Measurements from ENCODE around the gene RAB27B.
"Not testable (repeated sequence)": the region's sequence is repeated elsewhere in the genome, so short reads cannot be mapped to it uniquely, and the experiment has no call there.

The RAB27B gene

DNA sequence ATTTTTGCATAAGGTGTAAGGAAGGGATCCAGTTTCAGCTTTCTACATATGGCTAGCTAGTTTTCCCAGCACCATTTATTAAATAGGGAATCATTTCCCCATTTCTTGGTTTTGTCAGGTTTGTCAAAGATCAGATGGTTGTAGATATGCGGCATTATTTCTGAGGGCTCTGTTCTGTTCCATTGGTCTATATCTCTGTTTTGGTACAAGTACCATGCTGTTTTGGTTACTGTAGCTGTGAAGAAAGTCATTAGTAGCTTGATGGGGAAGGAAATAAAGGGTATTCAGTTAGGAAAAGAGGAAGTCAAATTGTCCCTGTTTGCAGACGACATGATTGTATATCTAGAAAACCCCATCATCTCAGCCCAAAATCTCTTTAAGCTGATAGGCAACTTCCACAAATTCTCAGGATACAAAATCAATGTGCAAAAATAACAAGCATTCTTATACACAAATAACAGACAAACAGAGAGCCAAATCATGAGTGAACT is 7.4 kb upstream of the RAB27B start:
- DNase-seq (ENCODE audit: low spot score), result not testable (repeated sequence)

DNA sequence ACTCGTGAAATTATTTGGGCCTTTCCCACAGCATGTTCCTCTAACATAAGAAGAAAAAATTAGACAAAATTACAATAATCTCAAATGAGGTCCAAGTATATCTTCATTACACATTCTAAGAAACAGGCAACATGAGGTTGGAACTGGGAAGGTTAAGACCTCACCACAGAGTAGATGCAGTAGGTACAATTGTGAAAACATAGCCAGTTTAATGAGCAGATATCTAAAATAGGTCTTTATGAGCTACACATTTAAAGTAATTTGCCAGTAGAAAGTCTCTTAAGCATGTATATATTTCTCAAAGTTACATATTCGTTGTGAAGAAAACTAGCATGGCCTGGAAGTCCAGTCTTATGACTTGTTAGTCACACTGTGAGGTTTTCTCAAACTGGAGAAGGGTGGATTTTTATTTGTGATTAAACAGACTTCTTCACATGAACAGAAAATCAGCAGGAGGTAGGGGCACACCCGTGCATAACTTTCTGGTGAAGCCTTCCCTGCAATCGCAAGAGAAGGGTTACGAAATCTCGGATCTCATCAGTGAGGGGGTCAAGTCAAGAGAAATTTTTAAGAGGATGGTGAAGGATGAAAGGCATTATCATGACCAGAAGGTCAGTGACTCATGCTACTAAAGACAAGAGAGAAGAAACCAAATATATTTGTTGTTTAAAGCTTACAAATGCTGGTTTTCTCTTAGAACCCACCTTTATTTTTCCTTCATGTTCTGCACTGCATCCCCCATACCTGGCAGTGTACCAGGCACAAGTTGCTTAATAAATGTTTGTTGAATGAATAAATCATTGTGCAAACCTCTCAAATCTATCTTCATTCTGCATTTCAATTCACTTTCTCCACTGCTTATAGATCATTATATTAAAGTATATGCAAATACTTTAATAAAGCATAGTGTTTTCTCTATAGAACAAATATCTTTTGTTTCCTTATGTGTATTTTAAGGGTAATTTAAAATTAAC is 5.1 kb upstream of the RAB27B start:
- DNase-seq (ENCODE audit: low spot score), result peak; percentile 80

DNA sequence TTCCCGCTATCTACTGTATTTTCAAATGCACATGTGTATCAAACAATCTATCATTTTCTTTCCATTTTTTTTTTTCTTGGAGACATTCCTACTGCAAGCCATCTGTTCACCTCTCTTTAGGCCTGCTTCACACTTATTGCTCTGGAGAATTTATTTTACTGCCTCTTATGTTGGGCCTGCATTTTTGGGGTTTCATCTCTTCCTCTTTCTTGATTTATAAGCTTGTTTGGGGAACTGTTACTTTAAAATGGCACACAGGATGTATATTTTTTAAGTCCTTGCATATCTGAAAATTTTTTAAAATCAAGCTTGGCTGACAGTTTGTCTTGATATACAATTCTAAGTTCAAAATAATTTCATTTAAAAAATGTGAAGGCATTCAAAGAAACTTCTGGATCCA is 3.5 kb upstream of the RAB27B start:
- DNase-seq (ENCODE audit: low spot score), result no peak

DNA sequence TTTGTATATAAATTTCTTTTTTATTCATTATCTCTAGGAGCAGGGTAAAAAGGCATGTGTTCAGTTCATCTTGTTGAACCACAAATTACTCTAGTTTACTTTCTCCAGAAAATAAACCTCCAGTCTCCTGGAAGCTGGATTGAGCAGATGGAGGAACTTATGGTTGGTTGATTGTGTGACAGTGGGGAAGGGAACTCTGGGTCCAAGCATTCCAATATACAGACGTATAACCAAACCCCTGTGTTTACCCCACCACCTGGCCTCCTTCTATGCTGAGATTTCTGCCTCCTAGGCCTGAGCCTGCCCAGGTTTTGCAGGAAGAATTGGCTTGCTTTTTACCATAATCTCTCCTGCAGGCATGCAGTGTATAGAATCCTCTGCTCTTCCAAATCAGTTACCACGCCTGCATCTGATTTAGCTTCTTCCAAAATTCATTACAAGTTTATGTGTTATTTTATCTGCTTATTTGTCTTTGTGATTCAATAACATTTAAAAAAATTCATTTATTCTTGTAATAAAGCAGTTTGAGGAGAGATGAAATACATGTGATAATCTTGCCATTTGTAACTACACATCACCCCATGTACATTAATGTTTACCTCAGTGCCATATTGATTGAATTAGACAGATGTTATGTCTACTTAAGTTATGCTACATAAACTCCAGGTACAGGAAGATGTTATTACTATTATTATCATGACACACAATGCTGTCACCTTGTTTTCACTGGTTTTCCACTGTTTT is 2.5 kb upstream of the RAB27B start:
- DNase-seq (ENCODE audit: low spot score), result no peak

DNA sequence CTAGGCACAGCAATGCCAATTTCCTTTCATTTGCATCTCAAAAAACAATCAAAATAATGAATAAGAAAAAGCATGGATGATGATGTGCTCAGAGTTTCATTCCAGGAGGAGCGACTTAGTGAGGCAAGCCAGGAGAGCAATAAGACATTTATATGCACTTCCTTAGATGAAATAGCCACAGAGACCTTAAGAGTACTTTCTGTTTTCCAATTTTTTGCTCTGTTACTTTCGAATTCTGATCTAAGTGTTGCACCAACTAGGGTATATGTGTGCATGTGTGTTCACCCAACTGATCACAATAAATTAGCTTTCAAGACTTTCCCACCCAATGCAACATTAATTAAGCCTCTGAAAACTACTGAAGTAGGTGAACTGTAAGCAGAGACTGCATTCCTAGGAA is 709 bp downstream of the RAB27B start:
- DNase-seq (ENCODE audit: low spot score), result no peak

DNA sequence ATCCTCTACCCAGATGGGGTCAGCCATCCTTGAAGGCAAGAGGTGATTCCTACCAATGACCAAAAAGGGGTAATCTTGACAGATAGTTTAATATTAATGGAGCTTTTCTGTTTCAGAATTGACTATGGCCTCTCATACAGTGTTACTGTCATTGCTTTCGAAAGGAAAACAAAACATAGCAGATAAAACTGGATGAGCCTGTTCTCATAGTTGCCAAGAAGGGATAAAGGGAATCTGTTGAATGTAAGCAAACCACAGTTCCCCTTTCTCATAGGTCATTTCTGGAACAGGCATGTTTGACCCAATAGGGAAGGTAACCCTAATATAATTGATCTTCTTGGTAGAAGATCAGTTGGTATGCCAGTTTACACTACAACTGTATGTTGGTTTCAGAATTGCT is 1.6 kb downstream of the RAB27B start:
- no peak for DNase-seq (ENCODE audit: low spot score)

DNA sequence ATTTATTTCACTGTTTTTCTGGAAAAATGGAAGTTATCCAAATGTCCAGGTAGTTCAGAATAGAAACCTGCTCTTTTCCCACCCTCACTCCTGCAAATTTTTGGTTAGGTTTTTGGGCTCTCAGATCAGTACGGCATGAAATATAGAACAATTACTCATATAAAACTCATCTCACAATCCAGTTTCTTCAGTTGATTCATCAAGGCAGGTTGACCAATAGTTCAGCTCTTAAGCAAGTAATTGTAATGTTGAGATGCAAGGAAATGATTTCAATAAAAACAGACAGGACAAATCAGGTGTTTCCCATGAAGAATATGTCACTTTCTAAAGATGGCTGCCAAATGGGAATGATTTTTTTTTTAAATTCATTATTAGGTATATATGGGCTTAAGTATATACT is 2.0 kb downstream of the RAB27B start:
- no peak for DNase-seq (ENCODE audit: low spot score)

DNA sequence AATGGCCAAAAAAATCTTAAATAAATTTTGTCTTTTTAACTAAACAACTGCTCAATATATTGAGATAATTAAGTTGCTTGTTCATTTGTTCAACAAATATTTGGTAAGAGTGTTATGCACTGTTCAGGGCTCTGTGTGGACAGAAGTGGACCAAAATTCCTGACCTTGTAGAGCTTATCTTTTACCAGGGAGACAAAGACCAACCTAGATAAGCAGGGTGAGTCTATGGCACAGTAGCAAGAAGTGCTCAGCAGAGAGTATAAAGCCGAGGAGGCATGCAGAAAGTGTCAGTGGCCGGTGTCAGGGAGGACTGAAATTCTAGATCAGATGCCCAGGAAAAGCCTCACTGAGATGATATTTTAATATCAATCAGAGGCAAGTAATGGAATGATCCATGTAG is 2.6 kb downstream of the RAB27B start:
- DNase-seq (ENCODE audit: low spot score), result no peak

DNA sequence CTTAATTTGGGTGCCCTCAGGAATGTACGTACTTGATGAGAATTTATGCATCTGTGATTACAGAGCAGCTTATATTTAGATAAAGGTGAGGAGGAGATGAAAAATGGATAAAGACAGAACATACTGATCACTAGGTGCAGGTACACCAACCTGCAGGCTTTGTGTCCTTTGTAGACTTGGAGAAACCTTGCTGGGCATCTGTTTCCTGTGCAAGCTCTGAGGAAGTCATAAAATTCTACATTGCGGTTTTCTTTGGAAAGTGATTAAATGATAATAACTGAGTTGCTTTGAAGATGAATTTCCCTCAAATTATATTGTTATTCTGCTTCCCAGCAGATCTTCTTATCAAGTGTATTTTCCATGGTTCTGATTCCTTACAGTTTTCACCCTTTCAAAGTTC is 7.7 kb downstream of the RAB27B start:
- DNase-seq (ENCODE audit: low spot score), result no peak

DNA sequence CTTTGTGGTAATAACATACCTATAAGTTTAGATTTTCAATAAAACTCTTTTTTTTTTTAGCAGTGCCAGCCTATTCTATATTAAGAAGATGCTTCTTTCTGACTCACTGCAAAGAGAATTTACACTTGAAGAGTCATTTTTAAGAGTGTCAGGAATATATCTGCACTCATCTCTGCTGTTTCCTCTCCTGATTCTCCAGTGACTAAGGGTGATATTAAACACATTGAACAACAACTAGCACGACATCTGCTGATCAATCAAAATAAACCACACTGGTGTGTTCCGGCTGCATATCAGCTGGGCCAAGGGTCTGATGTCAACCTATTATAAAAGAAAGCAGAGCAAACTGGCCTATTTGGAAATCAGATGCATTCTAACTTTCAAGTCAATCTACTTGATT is 15.0 kb downstream of the RAB27B start:
- peak; percentile 16 for DNase-seq (ENCODE audit: low spot score)

DNA sequence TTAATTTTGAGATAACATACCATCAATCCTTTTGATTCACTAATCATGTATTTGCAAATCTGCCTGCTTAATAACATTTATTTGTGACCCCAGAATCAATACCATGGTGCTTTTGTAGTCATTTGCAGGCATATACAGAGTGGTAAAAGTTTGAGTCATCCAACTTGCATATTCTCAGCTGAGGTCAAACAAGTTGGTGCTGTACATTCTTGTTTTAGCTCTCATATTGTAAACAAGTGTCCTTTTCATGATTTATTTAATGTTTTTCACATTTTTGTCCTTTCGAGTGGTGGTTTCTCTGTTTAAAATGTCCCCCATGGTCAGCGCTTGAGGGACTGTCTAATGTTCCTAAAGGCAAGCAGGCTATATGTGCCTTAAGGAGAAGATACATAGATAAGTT is 17.5 kb downstream of the RAB27B start:
- DNase-seq (ENCODE audit: low spot score), result no peak

DNA sequence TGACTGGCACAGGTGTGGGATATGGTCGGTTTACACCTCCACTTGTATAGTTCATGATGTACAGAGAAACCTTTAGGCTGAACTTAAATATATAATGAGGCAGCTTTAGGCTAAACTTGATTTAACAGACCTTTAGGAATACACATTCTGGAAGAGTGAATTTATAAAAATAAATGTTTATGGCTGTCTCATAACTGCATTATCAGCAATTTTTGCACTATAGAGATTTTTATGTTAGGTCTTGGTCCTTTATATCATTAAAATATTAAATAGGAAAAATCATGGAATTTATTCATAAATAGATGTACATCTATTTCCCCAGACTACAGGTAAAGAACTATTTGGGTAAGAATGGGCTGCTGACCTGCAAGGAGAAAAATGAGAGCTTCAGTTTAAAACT is 19.8 kb downstream of the RAB27B start:
- DNase-seq (ENCODE audit: low spot score), result no peak

DNA sequence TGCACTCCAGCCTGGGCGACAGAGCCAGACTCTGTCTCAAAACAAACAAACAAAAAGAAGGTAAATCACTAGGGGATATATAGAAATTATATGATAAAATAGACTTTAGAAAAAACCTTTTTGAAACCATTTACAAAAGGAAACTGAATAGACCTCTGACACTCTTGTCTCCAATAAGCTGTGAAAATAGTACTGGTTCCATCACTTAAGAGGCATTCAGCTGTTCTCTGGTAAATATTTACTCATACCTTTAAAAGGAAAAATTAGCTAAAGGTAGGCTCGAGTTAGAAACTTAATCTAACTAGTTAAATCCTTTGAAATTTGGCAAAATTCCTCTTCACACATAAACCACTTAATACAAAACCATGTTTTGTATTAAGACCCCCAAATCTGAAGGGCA is 21.4 kb downstream of the RAB27B start:
- no peak for DNase-seq (ENCODE audit: low spot score)

DNA sequence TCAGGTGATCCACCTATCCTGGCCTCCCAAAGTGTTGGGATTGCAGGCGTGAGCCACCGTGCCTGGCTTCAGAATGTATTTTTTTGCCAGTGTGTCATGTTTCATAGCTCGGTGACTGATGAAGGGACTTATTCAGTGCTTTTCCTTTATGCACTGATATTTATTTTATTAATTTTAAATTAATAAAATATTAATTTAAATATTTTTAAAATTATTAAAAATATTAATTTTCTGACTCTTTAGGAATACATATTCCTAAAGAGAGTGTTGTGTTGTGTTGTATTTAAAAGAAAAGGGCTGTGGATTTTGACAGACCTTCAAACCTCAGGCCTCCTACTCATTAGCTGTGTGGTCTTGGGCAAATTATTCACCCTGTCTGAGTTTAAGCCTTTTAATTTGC is 22.3 kb downstream of the RAB27B start:
- no peak for DNase-seq (ENCODE audit: low spot score)

DNA sequence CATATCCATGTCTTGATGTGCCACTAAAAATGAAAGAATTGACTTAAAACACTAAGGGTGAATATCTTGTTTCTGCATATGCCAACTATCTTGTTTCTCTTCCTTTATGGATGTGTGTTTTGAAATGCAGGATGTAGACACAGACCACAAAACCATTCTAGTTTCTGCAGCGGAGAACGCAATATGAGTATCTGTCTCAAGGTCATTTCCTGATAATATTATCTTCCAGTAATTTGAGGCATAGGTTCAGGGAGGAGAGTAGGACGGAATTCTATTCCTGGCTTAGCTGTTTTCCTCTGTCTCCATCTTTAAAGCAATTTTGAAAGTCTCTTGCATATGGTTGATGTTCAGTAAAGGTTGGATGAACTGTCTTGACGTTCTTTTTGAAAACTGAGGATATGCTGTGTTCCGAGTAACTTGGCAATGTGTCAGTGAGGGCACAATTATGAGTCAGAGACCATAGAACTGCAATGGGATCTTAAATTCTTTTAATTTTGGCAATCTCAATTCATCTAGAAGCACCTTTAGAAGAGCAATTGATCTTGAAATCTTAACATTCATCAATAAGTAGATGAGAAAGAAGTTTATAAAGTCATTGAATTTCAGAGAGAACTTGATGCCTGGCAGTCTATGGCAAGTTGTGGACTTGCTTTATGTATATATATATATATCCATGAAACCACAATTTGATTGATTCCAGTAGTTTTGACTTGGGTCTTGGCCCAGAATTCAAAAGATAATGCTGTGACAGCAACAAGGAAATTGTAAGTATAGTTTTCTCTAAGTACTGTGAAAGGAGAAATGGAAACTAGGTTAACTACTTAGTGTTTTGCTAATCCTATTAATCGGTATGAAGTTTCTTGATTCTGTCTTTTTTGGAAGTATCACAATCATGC is 24.8 kb downstream of the RAB27B start:
- no peak for DNase-seq (ENCODE audit: low spot score)

DNA sequence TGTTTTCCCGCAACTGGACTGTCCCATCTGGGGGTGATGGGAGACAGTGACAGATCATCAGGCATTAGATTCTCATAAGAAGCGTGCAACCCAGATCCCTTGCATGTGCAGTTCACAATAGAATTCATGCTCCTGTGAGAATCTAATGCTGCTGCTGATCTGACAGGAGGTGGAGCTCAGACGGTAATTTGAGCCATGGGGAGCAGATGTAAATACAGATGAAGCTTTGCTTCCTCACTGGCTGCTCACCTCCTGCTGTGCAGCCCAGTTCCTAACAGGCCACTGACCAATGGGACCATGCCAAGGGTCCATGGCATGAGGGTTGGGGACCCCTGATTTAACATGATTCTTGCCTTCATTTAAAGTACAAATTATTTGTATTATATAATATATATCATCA is 26.8 kb downstream of the RAB27B start:
- DNase-seq (ENCODE audit: low spot score), result not testable (repeated sequence)

DNA sequence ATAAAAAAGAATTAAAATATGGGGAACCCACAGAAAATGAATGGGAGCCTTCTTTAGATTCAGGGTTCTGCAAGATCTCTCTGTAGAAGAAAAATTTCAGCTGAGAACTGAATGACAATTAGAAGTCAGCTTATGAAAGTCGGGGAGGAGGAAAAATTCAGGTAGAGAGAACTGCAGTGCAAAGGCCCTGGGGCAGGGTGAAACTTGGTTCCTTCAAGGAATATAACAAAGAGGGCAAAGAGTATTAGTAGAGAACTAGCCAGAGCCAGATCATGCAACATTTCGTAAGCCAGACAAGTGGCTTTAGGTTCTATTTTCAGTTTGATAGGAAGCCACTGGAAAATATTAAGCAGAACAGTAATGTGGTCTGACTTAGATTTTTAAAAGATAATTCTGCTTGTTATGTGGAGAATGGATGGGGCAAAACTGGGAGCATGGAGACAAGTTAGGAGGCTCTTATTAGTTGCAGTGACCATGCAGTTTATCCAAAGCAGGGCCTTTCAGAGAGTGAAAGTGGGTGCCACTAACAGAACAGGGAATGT is 27.9 kb downstream of the RAB27B start:
- DNase-seq (ENCODE audit: low spot score), result no peak

DNA sequence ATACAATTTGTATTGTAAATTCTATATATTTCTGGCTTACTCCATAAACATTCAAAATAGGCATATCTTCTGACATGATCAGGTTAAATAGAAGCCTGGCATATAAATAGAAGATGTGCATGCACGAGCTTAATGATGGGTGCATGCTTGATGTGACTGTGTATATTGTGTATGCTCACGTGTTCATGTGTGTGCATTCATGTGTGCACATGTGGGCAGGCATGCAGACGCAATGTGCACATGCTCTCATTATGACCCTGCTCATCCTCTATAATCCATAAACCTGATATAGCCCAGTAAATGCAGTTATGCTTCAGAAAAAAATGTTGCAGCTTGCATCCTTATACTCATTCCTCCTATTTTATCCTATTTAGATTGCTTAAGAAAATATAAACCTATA is 29.2 kb downstream of the RAB27B start:
- no peak for DNase-seq (ENCODE audit: low spot score)

DNA sequence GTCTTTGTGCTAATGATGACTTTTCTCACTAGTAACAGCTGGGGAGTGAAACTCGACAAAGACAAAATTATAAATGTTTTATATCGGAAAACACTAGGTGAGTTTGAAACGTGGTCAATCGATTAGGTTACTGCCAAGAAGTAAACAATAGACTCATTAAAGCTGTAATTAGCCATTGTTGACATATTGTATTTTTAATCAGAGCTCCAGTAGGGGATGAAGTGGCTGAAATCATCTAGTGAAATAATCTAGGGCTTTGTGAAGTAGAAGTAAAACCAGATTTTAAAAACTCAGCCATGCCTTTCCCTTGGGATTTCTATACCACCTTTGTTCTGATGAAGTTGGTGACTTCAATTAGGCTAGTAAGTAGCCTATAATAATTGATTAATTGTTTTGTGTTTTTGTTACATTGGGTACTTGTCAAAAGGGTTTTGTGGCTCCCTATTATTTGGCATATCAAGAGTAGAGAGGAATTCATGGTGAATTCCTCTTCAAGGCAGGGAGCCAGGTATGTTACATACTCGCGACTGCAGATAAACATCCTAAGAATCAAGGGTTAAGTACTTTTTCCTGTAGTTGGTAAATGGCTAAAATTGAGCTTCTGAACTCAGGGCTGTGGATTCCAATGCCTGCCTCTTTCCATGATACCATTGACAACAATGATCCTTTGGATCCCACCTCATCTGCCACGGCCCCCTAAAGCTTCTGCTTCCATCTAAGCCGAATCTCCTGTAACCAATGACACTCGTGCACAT is 31.6 kb downstream of the RAB27B start:
- no peak for DNase-seq (ENCODE audit: low spot score)

DNA sequence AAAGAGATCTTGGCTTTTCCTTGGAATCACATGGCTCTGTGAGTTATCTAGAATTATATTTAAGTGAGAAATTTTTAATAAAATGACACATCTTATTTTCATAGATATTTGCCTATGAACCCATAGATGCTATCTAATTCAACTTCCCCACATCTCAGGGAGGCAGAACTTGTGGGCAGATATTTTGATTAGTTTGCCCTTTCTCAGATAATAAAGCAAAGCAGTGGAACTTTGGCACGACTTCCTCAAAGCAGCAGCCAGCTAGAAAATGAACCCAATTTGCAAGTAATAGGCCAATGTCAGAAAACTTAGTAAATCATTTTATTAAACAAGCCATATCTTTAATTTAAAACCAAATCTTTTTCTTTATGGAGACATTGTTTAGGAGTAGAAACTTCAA is 32.7 kb downstream of the RAB27B start:
- DNase-seq (ENCODE audit: low spot score), result no peak

DNA sequence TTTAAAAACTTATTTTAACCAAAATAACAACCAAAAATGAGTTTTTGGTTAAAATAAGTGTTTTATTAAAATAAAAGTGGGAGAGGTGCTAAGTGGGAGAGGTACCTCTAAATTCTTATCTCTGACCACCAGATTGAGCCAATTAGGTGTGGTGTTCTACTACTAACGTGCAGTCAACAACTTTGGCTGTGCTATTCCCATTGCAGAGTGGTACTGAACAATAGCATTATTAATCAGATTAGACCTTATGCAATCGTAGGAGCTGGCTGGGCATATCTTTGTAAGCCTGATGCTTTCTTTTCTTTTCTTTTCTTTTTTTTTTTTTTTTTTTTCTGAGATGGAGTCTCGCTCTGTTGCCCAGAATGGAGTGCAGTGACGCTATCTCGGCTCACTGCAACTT is 38.9 kb downstream of the RAB27B start:
- no peak for DNase-seq (ENCODE audit: low spot score)

Measured in AG20443 (cell line).